GM18873 (cell line): Measurements from ENCODE around the gene KLHDC7B.
"Not testable (repeated sequence)": the region's sequence is repeated elsewhere in the genome, so short reads cannot be mapped to it uniquely, and the experiment has no call there.

Source experiments
- ATAC-seq: cut with Tn5 transposase; IDR thresholded peaks from one replicate; pipeline ENCODE4 v1.9.1; 2021; ENCODE audit warnings: mild to moderate bottlenecking, moderate library complexity, moderate number of reproducible peaks; ENCODE audit not compliant: unreplicated experiment, low FRiP score

The KLHDC7B gene

DNA sequence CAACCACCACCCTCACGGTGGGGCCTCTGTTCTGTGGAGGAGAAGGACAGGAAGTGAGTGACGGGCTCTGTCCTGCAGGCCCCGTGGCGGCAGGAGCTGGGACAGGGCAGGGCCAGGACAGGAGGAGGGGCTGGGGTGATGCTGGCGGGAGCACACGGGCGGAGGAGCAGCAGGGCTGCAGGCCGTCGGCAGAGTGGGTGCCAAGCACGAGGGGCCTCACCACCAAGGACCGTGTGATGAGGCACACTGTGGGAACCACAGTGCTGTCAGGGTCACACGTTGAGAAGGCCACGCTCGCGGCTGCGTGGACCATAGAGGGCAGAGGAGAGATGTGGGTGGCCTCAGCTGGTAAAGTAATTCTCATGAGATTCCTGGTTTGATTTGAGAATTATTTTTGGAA lies 28.8 kb upstream of the KLHDC7B start:
- no peak for ATAC-seq

DNA sequence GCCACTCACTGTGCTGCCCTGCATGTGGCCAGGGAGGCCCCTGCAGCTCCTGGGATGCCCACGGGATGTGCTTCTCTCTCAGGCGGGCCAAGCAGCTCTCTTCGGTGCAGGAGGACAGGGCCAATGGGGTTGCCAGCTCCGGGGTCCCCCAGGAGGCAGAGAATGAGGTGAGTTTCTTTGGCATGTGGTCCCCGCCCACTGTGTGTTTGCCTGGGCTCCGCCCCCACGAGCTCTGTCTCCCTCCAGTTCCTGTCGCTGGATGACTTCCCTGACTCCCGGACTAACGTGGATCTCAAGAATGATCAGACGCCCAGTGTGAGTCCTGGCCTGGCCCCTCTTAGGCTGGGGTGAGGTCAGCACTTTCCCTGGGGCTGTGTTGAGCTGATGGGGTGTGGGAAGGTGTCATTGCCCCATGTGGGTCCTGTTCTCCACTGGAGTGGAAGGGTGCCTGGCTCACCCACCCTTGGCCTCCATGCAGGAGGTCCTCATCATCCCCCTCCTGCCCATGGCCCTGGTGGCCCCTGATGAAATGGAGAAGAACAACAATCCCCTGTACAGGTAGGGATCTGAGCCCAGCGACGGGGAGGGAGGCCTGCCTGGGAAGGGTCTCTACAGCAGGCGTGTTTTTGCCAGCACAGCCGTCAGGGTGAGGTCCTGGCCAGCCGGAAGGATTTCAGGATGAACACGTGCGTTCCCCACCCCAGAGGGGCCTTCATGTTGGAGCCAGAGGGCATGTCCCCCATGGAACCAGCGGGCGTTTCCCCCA lies 28.0 kb upstream of the KLHDC7B start:
- ATAC-seq = no peak

DNA sequence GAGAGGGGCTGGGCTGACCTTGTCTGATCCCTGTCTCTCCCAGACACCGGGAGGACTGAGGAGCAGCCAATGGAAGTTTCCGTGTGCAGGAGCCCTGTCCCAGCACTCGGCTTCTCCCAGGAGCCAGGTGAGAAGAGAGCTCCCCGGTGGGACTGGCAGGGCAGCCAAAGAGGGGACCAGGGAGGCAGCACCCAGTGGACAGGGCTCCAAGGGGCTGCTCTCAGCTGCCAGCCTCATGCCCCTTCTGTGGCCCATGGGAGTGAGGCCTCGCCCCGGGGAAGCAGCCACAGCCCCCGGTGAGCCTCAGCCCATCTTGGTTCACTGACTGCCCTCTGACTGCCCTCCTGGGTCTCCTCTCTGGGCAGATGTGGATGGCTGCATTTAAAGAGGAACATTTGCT lies 27.1 kb upstream of the KLHDC7B start:
- no peak for ATAC-seq

DNA sequence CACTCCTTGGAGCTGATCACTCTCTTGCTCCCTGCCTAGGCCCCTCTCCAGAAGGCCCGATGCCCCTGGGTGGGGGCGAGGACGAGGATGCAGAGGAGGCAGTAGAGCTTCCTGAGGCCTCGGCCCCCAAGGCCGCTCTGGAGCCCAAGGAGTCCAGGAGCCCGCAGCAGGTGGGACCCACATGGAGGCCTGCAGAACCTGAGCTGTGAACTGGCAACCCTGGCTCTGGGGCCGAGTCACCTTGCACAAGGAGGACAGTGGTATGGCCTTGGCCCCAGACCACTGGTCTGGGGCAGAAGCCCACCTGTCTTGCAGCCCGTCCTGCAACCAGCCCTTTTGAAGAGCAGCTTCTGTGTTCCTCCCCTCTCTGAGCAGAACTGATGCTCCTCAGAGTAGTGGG lies 26.5 kb upstream of the KLHDC7B start:
- ATAC-seq = no peak

DNA sequence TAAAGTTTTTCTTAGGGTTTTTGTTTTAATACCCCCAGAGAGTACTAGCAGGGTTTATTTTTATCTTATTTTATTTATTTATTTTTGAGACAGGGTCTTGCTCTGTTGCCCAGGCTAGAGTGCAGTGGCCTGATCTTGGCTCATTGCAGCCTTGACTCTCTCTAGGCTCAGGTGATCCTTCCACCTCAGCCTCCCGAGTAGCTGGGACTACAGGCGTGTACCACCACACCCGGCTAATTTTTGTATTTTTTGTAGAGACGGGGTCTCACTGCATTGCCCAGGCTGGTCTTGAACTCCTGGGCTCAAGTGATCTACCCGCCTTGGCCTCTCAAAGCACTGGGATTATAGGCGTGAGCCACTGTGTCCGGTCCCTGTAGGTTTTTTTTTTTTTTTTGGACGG lies 25.5 kb upstream of the KLHDC7B start:
- ATAC-seq = not testable (repeated sequence)

DNA sequence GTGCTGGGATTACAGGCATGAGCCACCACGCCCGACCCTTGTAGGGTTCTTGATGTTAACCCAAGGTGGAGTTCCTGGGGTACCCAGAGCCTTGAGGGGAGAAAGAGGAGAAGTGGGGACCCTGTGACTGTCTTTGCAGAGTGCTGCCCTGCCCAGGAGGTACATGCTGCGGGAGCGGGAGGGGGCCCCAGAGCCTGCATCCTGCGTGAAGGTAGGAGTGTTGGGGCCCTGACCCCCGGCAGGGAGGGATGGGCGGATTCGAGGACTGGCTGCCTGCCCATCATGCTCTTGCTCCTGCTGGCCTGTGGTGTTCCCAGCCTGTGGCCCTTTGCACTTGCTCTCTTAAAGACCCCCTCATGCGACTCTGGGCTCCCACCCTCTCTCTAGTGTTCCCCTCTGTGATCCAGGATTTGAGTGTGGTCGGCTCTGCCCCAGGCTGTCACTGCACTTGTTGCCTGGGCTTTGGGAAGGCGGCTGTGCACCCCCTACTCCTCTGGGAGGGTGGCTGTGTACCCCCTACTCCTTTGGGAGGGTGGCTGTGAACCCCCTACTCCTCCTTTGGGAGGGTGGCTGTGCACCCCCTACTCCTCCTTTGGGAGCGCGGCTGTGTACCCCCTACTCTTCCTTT lies 24.8 kb upstream of the KLHDC7B start:
- no peak for ATAC-seq

DNA sequence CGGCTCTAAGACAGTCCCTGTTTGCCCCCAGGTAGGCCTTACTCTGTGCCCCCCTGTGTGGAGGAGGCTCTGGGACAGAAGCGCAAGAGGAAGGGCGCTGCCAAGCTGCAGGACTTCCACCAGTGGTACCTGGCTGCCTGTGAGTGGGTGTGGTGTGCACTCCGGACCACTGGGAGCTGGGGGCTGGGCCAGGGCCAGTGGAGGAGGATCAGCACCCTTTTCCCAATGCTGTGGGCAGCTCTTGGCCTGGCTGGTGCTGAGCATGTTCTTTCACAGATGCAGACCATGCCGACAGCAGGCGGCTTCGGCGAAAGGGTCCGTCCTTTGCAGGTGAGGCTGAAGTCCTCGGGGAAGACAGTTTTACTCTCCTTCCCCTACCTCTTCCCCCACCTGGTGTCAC lies 24.0 kb upstream of the KLHDC7B start:
- no peak for ATAC-seq

DNA sequence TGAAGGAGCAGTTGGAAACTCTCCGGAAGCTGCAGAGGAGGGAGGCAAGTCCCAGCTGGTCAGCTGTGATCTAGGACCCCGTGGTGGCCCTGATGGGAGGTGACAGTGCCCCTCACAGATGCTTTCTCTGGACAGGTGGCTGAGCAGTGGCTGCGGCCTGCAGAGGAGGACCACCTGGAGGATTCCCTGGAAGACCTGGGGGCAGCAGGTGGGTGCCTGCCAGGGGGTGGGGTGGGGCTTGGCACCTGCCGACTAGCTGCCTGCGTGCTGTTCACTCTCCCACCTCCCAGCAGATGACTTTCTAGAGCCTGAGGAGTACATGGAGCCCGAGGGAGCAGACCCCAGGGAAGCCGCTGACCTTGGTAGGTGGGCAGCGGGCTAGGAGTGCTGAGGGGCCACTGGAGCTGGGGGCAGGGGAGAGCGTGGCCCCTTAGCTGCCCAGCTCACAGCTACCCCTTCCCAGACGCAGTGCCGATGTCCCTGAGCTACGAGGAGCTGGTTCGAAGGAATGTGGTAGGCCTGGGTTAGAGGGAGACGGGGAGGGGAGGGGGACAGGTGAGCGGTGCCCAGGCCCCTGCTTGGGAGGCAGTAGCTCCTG lies 23.4 kb upstream of the KLHDC7B start:
- ATAC-seq = no peak

DNA sequence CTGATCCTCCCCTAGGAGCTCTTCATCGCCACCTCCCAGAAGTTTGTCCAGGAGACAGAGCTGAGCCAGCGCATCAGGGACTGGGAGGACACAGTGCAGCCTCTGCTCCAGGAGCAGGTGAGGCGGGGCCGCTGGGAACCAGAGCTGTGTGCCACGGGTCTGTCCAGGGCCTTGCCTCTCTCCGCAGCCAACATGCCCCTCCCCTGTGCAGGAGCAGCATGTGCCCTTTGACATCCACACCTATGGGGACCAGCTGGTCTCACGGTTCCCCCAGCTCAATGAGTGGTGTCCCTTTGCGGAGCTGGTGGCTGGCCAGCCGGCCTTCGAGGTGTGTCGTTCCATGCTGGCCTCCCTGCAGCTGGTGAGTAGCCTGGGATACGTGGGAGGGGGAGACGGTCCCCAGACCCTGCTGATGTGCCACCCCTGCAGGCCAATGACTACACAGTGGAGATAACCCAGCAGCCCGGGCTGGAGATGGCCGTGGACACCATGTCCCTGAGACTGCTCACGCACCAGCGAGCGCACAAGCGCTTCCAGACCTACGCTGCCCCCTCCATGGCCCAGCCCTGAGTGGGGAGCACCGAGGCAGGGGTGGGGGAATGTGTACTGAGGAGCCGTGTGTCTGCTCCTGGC lies 22.8 kb upstream of the KLHDC7B start:
- ATAC-seq = no peak

DNA sequence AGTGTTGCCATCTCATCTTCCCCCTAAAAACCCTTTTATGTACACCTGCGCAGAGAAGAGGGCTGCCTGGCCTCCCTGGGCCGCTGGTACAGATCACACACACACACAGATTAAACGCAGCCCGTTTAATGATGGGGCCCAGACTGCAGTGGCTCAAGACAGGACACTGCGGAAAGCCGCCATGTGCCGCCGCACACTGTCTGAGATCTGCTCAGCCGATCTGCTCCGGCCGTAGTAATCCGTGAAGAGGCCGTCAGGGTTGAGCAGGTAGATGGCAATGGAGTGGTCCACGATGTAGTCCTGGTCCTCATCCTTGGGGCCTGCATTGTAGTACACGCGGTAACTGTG lies 22.3 kb upstream of the KLHDC7B start:
- ATAC-seq = no peak

DNA sequence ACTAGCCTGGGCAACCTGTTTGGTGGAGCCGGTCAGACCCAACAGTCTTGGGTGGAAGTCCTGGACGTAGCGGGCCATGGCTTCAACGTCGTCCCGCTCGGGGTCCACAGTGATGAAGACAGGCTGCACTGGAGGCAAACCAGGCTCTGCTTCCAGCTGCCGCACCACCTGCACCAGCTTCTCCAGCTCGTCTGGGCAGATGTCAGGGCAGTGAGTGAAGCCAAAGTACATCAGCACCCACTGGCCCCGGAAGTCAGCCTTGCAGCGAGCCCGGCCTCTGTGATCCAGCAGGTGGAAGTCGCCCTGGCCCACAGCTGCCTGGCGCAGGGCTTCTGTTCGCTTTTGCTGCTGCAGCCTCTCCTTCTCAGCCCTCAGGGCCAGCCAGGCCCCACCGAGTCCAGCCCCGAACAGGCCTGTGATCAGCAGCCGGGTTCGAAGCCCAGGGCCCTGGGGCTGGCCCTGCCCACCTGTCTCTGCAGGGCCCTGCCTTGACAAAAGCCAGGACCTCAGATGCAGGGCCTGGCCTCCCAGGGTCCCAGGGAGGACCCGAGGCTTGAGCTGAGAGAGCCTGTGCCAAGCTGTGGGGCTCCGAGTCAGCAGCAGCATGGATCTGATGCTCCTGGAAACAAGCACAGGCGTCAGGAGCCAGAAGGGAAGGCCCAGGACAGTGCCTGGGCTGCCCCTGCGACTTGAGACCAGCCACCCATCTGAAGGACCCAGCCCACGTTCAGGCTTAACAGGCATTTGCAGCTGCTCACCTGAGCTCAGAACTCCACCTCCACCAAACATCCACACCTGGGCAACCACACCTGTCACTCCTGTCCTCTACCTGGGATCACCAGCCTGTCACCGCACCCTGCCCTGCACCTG lies 21.7 kb upstream of the KLHDC7B start:
- ATAC-seq = no peak

DNA sequence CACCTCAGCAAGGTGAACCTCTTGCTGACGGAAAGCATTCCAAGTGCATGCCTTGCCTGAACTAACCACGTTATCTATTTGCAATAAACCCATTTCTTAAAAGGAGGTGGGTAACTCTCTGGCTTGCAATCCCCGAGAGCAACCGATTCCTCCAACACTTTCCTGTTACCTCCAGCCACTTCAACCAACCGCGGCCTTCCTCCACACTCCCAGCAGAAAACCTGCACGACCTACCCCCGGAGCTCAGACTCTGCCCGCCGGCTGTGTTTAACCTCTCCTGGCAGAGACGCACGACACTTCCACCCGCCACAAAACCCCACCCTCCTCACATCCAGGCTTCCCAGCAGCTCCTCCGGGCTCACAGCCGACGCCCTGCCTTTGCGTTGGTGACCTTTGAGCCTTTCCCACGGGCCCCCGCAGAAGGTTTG lies 21.0 kb upstream of the KLHDC7B start:
- no peak for ATAC-seq

DNA sequence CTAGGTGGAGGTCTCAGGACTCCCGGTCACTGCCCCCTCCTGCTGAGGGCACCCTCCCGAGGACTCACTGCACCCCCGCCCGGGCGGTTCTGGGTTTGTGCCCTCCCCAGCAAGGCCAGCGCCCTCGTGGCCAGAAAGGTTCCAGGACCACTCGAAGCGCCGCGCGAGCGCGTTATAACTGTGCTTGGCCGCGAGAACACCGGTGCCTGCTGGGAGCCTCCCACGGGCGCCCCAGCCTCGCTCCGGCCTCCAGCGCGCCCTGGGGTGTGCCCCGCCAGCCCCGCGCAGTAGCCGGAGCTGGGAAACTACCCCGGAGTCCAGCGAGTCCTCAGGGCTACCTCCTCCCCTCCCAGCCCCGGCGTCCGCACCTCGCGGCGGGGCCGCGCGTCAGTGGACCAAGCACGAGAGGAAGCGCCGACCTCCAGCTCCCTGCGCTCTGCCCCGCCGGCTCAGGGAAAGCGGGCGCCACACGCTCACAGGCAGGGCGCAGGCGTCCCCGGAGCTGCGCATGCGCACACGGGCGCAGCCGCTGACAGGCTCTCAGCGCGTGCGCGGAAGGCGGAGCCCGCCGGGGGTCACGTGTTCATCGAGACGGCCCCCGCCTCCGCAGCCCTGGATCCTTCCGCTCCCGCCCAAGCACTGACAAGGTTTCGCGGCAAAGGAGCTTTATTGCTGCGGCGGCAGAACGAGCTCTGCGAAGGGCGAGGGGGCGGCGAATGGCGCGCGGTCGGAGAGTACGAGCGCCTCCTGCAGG lies 20.4 kb upstream of the KLHDC7B start, which contains the start of gene SCO2:
Gene SCO2 (minus strand): TSS at position 495 of the 754 bp plus-strand sequence. CDS start 1,187 bp downstream, outside the sequence.
- peak; percentile 33 for ATAC-seq

DNA sequence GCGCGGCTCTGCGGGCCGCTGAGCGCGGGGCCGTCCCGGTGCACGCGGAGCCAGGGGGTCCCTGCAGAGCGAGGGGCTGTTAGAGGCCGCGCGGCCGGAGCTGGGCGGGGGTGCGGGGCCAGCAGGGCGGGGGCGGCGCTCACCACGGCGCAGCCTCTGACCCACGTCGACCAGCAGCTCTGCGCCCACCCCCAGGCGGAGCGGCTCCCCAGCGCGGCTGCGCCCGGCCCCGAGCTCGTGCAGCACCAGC lies 19.9 kb upstream of the KLHDC7B start:
- ATAC-seq = no peak

DNA sequence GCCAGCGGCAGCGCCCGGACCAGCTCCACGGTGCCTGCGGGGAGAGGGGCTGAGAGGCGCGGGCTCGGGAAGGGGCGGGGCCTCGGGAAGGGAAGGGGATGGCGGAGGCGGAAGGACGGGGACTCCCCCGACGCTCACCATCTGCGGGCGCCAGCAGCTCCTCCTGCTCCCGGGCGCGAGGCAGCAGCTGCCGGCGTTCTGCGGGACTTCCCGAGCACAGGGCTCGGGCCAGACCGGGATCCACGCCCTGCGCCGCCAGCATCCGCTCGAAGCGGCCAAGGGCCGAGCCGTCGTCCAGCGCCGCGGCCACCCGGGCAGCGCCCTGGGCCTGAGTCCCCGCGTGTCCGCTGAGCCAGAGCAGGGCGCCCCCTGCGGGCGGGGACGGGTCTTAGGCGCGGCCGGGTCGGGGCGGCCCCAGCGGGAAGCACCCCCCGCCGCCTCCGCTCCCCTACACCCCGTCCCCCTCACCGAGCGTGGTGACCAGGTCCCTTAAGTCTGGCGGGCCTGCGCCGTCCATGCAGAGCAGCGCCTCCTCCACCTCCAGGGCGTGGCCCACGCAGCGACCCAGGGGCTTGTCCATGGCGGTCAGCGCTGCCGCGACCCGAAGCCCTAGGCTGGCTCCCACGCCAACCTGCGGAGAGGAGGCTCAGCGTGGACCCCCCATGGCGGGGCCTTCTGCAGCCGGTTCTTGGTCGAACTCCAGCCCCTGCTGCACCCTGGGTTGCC lies 19.4 kb upstream of the KLHDC7B start:
- ATAC-seq = peak; percentile 13

DNA sequence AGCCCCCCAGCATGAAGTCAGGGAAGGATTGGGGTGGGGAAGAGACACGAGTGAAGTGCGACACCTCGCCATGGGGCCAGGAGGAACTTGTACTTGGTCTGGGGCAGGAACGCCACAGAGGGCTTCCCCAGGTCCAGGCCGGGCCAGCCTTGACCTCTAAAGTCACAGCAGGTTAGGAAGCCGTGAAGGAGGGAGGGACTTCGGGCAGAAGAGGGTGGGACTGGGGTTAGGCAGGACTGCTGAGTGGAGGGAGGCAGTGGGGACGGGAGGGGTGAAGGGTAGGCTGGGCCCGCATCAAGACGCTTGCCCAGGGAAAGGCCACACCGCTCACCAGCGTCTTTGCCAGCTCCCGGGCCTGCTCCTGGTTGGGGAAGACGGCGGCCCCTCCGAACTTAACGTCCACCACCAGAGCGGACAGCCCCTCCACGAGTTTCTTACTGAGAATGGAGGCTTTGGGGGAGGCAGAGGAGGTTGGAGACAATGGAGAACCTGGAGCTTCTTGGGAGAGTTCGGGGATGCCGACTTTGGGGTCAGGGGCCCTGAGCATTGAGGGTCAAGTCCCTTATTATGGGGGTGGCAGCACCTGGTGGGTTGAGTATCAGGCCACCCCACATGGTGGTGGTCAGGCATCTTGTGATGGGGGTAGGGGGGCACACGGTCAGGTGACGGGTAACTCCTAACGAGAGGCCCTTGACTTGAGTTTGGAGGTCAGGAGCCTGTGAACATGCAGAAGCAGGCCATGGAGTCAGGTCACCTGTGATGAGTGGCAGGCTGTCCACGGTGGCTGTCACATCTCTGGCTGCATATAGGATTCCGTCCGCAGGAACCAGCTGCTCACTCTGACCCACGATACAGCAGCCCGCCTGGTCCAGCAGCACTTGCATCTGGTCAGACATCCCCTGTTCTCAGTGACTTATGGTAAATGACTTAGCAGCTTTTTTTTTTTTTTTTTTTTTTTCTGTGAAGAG lies 18.6 kb upstream of the KLHDC7B start:
- no peak for ATAC-seq

DNA sequence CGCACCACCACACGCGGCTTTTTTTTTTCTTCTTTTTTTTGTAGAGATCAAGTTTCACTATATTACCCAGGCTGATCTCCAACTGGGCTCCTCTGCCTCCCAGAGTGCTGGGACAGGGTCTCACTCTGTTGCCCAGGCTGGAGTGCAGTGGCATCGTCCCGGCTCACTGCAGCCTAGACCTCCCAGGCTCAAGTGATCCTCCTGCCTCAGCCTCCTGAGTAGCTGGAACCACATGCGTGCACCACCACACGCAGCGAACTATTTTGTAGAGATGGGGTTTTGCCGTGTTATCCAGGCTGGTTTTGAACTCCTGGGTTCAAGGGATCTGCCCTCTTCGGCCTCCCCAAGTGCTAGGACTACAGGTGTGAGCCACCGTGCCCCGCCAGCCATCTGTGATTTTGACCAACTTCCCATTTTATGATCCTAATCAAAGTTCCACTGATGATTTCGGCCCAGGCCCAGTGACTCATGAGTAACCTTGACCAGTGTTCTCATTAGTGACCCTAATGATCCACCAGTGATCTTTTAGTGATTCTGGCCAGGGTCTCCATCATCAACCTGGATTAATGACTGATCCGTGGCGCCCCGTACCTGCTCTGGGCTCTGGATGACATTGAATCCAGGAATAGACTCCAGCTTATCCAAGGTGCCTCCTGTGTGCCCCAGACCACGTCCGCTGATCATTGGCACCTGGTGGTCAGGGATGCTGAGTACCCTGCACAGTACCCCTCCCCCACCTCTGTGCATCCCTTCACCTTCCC lies 17.6 kb upstream of the KLHDC7B start:
- ATAC-seq = no peak
